Pancreas (tissue), 10 donors: ENCODE data around the gene CARD6. TPM values are rescaled to one million over a fixed set of nuclear protein-coding genes. Genes with fewer than 3 reads are reported as not detected.
A peak's percentile ranks its signal among the peaks of the same experiment; 100 is the strongest.

Experiments
- ATAC-seq, 4 donors: fragments of 200-7000 bp; cut with Tn5 transposase; one replicate each; pipeline versions ENCODE4 v1.8.0 to v1.9.1; 2020; ENCODE audit warnings: mild to moderate bottlenecking in 4 of 4, moderate library complexity in 4 of 4
- DNase-seq, 6 donors: peaks; one replicate each; pipeline ENCODE4 v3.0.0-alpha.2; 2020
- FAIRE-seq: peaks from 2 replicates; lab custom pipeline; 2012; peaks lifted over from hg19 to GRCh38; lab: Jason Lieb, UNC
- H3K27ac ChIP-seq, 4 donors: fragments of 200-600 bp; sonication (generic); 1 replicate in 3 of 4; 2 replicates in 1 of 4; pipeline versions ENCODE4 v1.5.0 to v1.8.0; 2020
- H3K27me3 ChIP-seq, 4 donors: fragments of 200-600 bp; one replicate each; pipeline ENCODE4 v1.8.0; 2021
- H3K36me3 ChIP-seq, 3 donors: fragments of 200-600 bp; sonication (generic) in 1 of 3; one replicate each; pipeline versions ENCODE4 v1.5.0 to v1.8.0; 2020 to 2021
- H3K4me1 ChIP-seq, 3 donors: fragments of 200-600 bp; one replicate each; pipeline ENCODE4 v1.8.0; 2021
- H3K4me3 ChIP-seq, 4 donors: fragments of 200-600 bp; sonication (generic) in 2 of 4; one replicate each; pipeline versions ENCODE4 v1.5.0 to v1.8.0; 2020 to 2021
- H3K9me3 ChIP-seq, 4 donors: fragments of 200-600 bp; one replicate each; pipeline ENCODE4 v1.8.0; 2021
- CTCF ChIP-seq, 4 donors: fragments of 200-600 bp; sonication (generic) in 3 of 4; IDR thresholded peaks; one replicate each; pipeline versions ENCODE4 v1.5.0 to v1.8.0; 2021; ENCODE audit warnings: antibody characterized with exemption in 4 of 4
- WGBS, 2 donors: extraction: QIAGEN DNeasy Blood & Tissue Kit; methylation state at CpG; one replicate each; pipeline ENCODE4 v1.1.7; 2013; 5-methylcytosine and 5-hydroxymethylcytosine counted together
- intact Hi-C, 3 donors: fragments of 100-400 bp; cut with DNase I; formaldehyde crosslinking; loops; one replicate each; pipeline versions ENCODE4 v1.11.1 to v1.14.2; 2022
- polyA plus RNA-seq, 2 donors: library from polyadenylated mRNA; stranded (reverse); fragments of 200-250 nt; gene quantifications; one replicate each; pipeline ENCODE4 v1.2.3, GENCODE V29; 2013
- total RNA-seq, 6 donors: library from RNA; stranded (reverse); fragmentation: NEBNext Ultra II Directional in 4 of 6; extraction: Animal tissue kit (Norgen Biotek cat#: 25700) in 4 of 6; gene quantifications; one replicate each; pipeline versions ENCODE4 v1.2.1 to v1.2.4, GENCODE V29; 2021 to 2023
- donor health status: healthy with polysubstance abuse.
- donor health status: DM: no; HTN: no; CAD: no; lungs with moderate emphysema.
- donor health status: DM: no; HTN: no; CAD: no.
- donor health status: control.
- donor health status: control.
- donor health status: Bipolar disorder and iron deficiency.
- donor health status: DM: yes; HTN: yes; CAD: no.
- donor health status: DM: no; HTN: no; CAD: no.
- donor health status: DM: no; HTN: no; CAD: no.
- donor health status: DM: yes; HTN: yes; CAD: no.

The CARD6 gene
- total and polyA plus RNA-seq, 8 donors, result 1.7 to 8.0 (median 2.6) TPM

- Histone ChIP-seq H3K27me3 (no peaks in the 10 kb centered on the region), H3K4me1 (peaks cover 6 to 11% (median 6%) of the 10 kb centered on the region in 3 donors), H3K4me3 (peak overlapping the region; percentile 49 to 93 (median 89)), H3K36me3 (no peaks in the 10 kb centered on the region), H3K9me3 (no peaks in the 10 kb centered on the region), H3K27ac (peak overlapping the region; percentile 76 to 91 (median 84))
- intact Hi-C loops, result no loop called here
- FAIRE-seq (no peak), ATAC-seq (peak; percentile 57 to 72 (median 66)), DNase-seq (peak; percentile 42 to 89 (median 76))
- WGBS, 2 donors, result 1% methylated on average over 54 to 56 of the region's 56 CpGs
- TF ChIP-seq CTCF (IDR thresholded peaks at IDR 0.05), result no peak
These were observed 43.7 kb upstream of the CARD6 start for GRCh38 chr5:40797273-40798011.

- Histone ChIP-seq H3K36me3 (no peaks in the 10 kb centered on the region), H3K9me3 (no peaks in the 10 kb centered on the region), H3K4me3 (peak within 1 kb of the TSS; percentile 49 to 93 (median 89)), H3K27ac (peak within 1 kb of the TSS; percentile 76 to 91 (median 84)), H3K27me3 (no peaks in the 10 kb centered on the region), H3K4me1 (peaks cover 6 to 11% (median 6%) of the 10 kb centered on the region in 3 donors)
- intact Hi-C loops, result no loop called here
- peak; percentile 58 to 70 (median 66) for TF ChIP-seq CTCF (IDR thresholded peaks at IDR 0.05)
- 0 to 1% methylated on average over 58 to 70 of the region's 70 CpGs for WGBS, 2 donors
- FAIRE-seq, result no peak
- DNase-seq, result peak; percentile 83 to 93 (median 88)
- ATAC-seq, result peak; percentile 92 to 97 (median 94)
These were observed 43.0 kb upstream of the CARD6 start, which contains the start of gene PRKAA1 for GRCh38 chr5:40798012-40798800. PRKAA1 (minus strand) TSS chr5:40798374; CDS start chr5:40798189, 185 bp downstream.

- Histone ChIP-seq H3K27ac (peak overlapping the region; percentile 69 to 91 (median 84)), H3K4me1 (peaks cover 6 to 11% (median 6%) of the 10 kb centered on the region in 3 donors), H3K9me3 (no peaks in the 10 kb centered on the region), H3K27me3 (no peaks in the 10 kb centered on the region), H3K4me3 (peak overlapping the region in 3 of 4 donors; percentile 88 to 93 (median 90)), H3K36me3 (no peaks in the 10 kb centered on the region)
- DNase-seq (no peak), ATAC-seq (no peak), FAIRE-seq (no peak)
- intact Hi-C loops, result no loop called here
- TF ChIP-seq CTCF (IDR thresholded peaks at IDR 0.05), result no peak
- 4 to 5% methylated on average over 7 of the region's 7 CpGs for WGBS, 2 donors
These were observed 42.4 kb upstream of the CARD6 start for GRCh38 chr5:40798801-40799210.

- intact Hi-C loops, result no loop called here
- no peak for DNase-seq
- no peak for FAIRE-seq
- no peak for ATAC-seq
- Histone ChIP-seq H3K9me3 (no peaks in the 10 kb centered on the region), H3K4me1 (peaks cover 6 to 11% (median 6%) of the 10 kb centered on the region in 3 donors), H3K4me3 (no peak overlapping the region), H3K27ac (no peak overlapping the region), H3K36me3 (no peaks in the 10 kb centered on the region), H3K27me3 (no peaks in the 10 kb centered on the region)
- WGBS, 2 donors, result 0% methylated on average over 1 of the region's 1 CpG
- TF ChIP-seq CTCF (IDR thresholded peaks at IDR 0.05), result no peak
These were observed 41.9 kb upstream of the CARD6 start for GRCh38 chr5:40799258-40799657.
